Spleen (tissue), 7 donors: Measurements from ENCODE around the gene PDZD2.

ENCODE experiments used
- CTCF ChIP-seq, 11 experiments: fragments of 200-600 bp in 7 of 11; fragments of 450-650 bp in 4 of 11; sonication (generic) in 4 of 11; IDR thresholded peaks in 8 of 11; conservative IDR thresholded peaks in 3 of 11; 1 replicate in 7 of 11; 2 replicates in 4 of 11; pipeline versions ENCODE4 v1.4.0 to v1.8.0; 2016 to 2021; ENCODE audit warnings: antibody characterized with exemption in 11 of 11, inconsistent platforms in 4 of 11, mild to moderate bottlenecking in 1 of 11
- POLR2AphosphoS5 ChIP-seq, 3 donors: sonication (generic); formaldehyde crosslinking; IDR thresholded peaks; one replicate each; pipeline ENCODE4 v1.5.1; 2017; ENCODE audit warnings: antibody characterized with exemption in 3 of 3
- donor health status: DM: no; HTN: no; CAD: no; lungs with moderate emphysema.
- donor health status: DM: no; HTN: no; CAD: no.
- donor health status: DM: no; HTN: no; CAD: no.

GRCh38 chr5:31981361-31981945 lies 342.5 kb downstream of the PDZD2 start:
- no peak for TF ChIP-seq POLR2AphosphoS5 (IDR thresholded peaks at IDR 0.05)
- TF ChIP-seq CTCF (IDR thresholded peaks at IDR 0.05 in 8 of 11, conservative IDR thresholded peaks at IDR 0.05 in 3 of 11), result no peak
